IMR-90 (cell line): Measurements from ENCODE around the gene HCRTR1. TPM values are rescaled to one million over a fixed set of nuclear protein-coding genes. Genes with fewer than 3 reads are reported as not detected.

Experiments used
- ATAC-seq: fragments of 200-7000 bp; cut with Tn5 transposase; 2 replicates; pipeline ENCODE4 v1.9.1; 2020; ENCODE audit warnings: low read depth, mild to moderate bottlenecking, moderate library complexity
- BruUV-seq: library from RNA; stranded (reverse); fragments of 400-500 nt; replicated peaks from 2 replicates; lab custom pipeline; 2021; lab: Mats Ljungman, UMichigan
- CTCF ChIA-PET: fragments of 300-600 bp; formaldehyde crosslinking; extraction: SDS; loops from one replicate; lab custom pipeline; 2021; ENCODE audit warnings: antibody characterized with exemption; lab: Yijun Ruan, JAX
- POLR2A ChIA-PET: fragments of 300-600 bp; sonication (Branson Sonifier 250); formaldehyde crosslinking; loops from one replicate; lab custom pipeline; 2022; ENCODE audit warnings: antibody characterized with exemption; ENCODE audit not compliant: unreplicated experiment; lab: Charles Lee
- DNase-seq: peaks from one replicate; pipeline ENCODE4 v3.0.0; 2013
- H2AFZ ChIP-seq: replicated peaks from 2 replicates; pipeline ENCODE3; 2013; ENCODE audit warnings: low read length, mild to moderate bottlenecking; ENCODE audit not compliant: poor library complexity
- H2AK5ac ChIP-seq: 2 replicates; pipeline ENCODE4 v1.6.1; 2013; ENCODE audit warnings: low read depth, low read length, inconsistent platforms
- H2AK9ac ChIP-seq: replicated peaks from 2 replicates; pipeline ENCODE3; 2013; ENCODE audit warnings: mild to moderate bottlenecking, low read depth, low read length, moderate library complexity; ENCODE audit not compliant: poor library complexity
- H2BK120ac ChIP-seq: 2 replicates; pipeline ENCODE4 v1.6.1; 2013; ENCODE audit warnings: low read depth, low read length, inconsistent platforms
- H2BK15ac ChIP-seq: 3 replicates; pipeline ENCODE4 v1.6.1; 2013; ENCODE audit warnings: low read depth, low read length, inconsistent platforms
- H2BK20ac ChIP-seq: 2 replicates; pipeline ENCODE4 v1.6.1; 2013; ENCODE audit warnings: low read depth, mild to moderate bottlenecking, inconsistent platforms, low read length, moderate library complexity
- H2BK5ac ChIP-seq: 2 replicates; pipeline ENCODE4 v1.6.1; 2013; ENCODE audit warnings: mild to moderate bottlenecking, low read depth, low read length, inconsistent platforms; ENCODE audit not compliant: poor library complexity, severe bottlenecking
- H3K14ac ChIP-seq: replicated peaks from 2 replicates; pipeline ENCODE4 v1.6.1; 2013; ENCODE audit warnings: low read depth, low read length, inconsistent platforms
- H3K18ac ChIP-seq: 2 replicates; pipeline ENCODE4 v1.6.1; 2013; ENCODE audit warnings: low read depth, low read length, control low read depth
- H3K23ac ChIP-seq: 2 replicates; pipeline ENCODE4 v1.6.1; 2013; ENCODE audit warnings: low read depth, low read length, inconsistent platforms
- H3K27ac ChIP-seq: 2 replicates; pipeline ENCODE4 v1.5.1; 2013; ENCODE audit warnings: mild to moderate bottlenecking, control low read depth, low read length; ENCODE audit not compliant: insufficient read depth
- H3K27me3 ChIP-seq: 2 replicates; pipeline ENCODE4 v1.6.1; 2013; ENCODE audit warnings: low read length; ENCODE audit not compliant: control insufficient read depth, insufficient read depth
- H3K36me3 ChIP-seq: 2 replicates; pipeline ENCODE4 v1.6.1; 2013; ENCODE audit warnings: low read length, mixed read lengths; ENCODE audit not compliant: control insufficient read depth, insufficient read depth
- H3K4ac ChIP-seq: 2 replicates; pipeline ENCODE4 v1.6.1; 2013; ENCODE audit warnings: low read depth, low read length, inconsistent platforms
- H3K4me1 ChIP-seq: 2 replicates; pipeline ENCODE4 v1.6.1; 2013; ENCODE audit warnings: low read length, mixed read lengths; ENCODE audit not compliant: control insufficient read depth, insufficient read depth
- H3K4me2 ChIP-seq: 2 replicates; pipeline ENCODE4 v1.6.1; 2013; ENCODE audit warnings: low read depth, mild to moderate bottlenecking, control low read depth, low read length, moderate library complexity
- H3K4me3 ChIP-seq: 2 replicates; pipeline ENCODE4 v1.5.1; 2013; ENCODE audit warnings: low read depth, mild to moderate bottlenecking, control low read depth, low read length, moderate library complexity; ENCODE audit not compliant: insufficient read depth
- H3K56ac ChIP-seq: 2 replicates; pipeline ENCODE4 v1.6.1; 2013; ENCODE audit warnings: low read length, inconsistent platforms; ENCODE audit not compliant: insufficient read depth; ENCODE audit errors: extremely low read depth
- H3K79me1 ChIP-seq, 2 experiments: 2 replicates each; pipeline ENCODE4 v1.6.1; 2013; ENCODE audit warnings: low read length in 2 of 2, inconsistent platforms in 1 of 2, low read depth in 1 of 2
- H3K9ac ChIP-seq: 2 replicates; pipeline ENCODE4 v1.6.1; 2013; ENCODE audit warnings: low read depth, low read length, control low read depth
- H3K9me1 ChIP-seq: 2 replicates; pipeline ENCODE4 v1.6.1; 2013; ENCODE audit warnings: low read length, inconsistent platforms; ENCODE audit not compliant: insufficient read depth
- H3K9me3 ChIP-seq: 2 replicates; pipeline ENCODE4 v1.6.1; 2013; ENCODE audit warnings: low read length; ENCODE audit not compliant: control insufficient read depth, insufficient read depth
- H4K20me1 ChIP-seq: 2 replicates; pipeline ENCODE4 v1.6.1; 2013; ENCODE audit warnings: low read length, inconsistent platforms; ENCODE audit not compliant: insufficient read depth
- H4K5ac ChIP-seq: 2 replicates; pipeline ENCODE4 v1.6.1; 2013; ENCODE audit warnings: mild to moderate bottlenecking, low read depth, low read length, control low read depth
- H4K8ac ChIP-seq, 2 experiments: 2 replicates each; pipeline ENCODE4 v1.6.1; 2013; ENCODE audit warnings: low read depth in 2 of 2, low read length in 2 of 2, control low read depth in 1 of 2, inconsistent platforms in 1 of 2
- H4K91ac ChIP-seq: 2 replicates; pipeline ENCODE4 v1.6.1; 2013; ENCODE audit warnings: low read depth, low read length, inconsistent platforms; ENCODE audit not compliant: insufficient read depth
- BHLHE40 ChIP-seq: fragments of 150-350 bp; IDR thresholded peaks from 2 replicates; pipeline ENCODE4 v1.6.1; 2016; ENCODE audit warnings: mild to moderate bottlenecking, low read depth, low read length
- CEBPB ChIP-seq: IDR thresholded peaks from 2 replicates; pipeline ENCODE4 v1.6.1; 2012; ENCODE audit warnings: low read depth, low read length, improper control_type of control experiment
- CHD1 ChIP-seq: IDR thresholded peaks from 2 replicates; pipeline ENCODE4 v1.6.1; 2012; ENCODE audit warnings: low read depth, low read length, improper control_type of control experiment
- ELK1 ChIP-seq: fragments of 150-350 bp; IDR thresholded peaks from 2 replicates; pipeline ENCODE4 v1.6.1; 2016; ENCODE audit warnings: low read depth, mild to moderate bottlenecking, low read length, moderate library complexity, borderline replicate concordance
- FOS ChIP-seq: fragments of 150-350 bp; IDR thresholded peaks from 2 replicates; pipeline ENCODE4 v1.6.1; 2016; ENCODE audit warnings: low read depth, low read length
- MAFK ChIP-seq: IDR thresholded peaks from 2 replicates; pipeline ENCODE4 v1.6.1; 2012; ENCODE audit warnings: low read depth, low read length, improper control_type of control experiment
- MAZ ChIP-seq: IDR thresholded peaks from 2 replicates; pipeline ENCODE4 v1.6.1; 2012; ENCODE audit warnings: low read depth, mild to moderate bottlenecking, low read length, improper control_type of control experiment, moderate library complexity, borderline replicate concordance
- MXI1 ChIP-seq: IDR thresholded peaks from 2 replicates; pipeline ENCODE4 v1.6.1; 2012; ENCODE audit warnings: low read depth, mild to moderate bottlenecking, low read length, moderate library complexity, borderline replicate concordance
- NFE2L2 ChIP-seq: fragments of 150-350 bp; IDR thresholded peaks from 2 replicates; pipeline ENCODE4 v1.6.1; 2016; ENCODE audit warnings: low read depth, mild to moderate bottlenecking, low read length
- POLR2A ChIP-seq: IDR thresholded peaks from 2 replicates; pipeline ENCODE4 v1.6.1; 2012; ENCODE audit warnings: mild to moderate bottlenecking, low read depth, low read length
- RAD21 ChIP-seq: IDR thresholded peaks from 2 replicates; pipeline ENCODE4 v1.6.1; 2012; ENCODE audit warnings: low read length, improper control_type of control experiment
- RCOR1 ChIP-seq: IDR thresholded peaks from 2 replicates; pipeline ENCODE4 v1.6.1; 2012; ENCODE audit warnings: mild to moderate bottlenecking, low read length, improper control_type of control experiment; ENCODE audit not compliant: insufficient replicate concordance
- RFX5 ChIP-seq: IDR thresholded peaks from 2 replicates; pipeline ENCODE4 v1.8.0; 2012; ENCODE audit warnings: low read depth, mild to moderate bottlenecking, low read length, moderate library complexity
- SMC3 ChIP-seq: fragments of 150-350 bp; IDR thresholded peaks from 2 replicates; pipeline ENCODE4 v1.6.1; 2016; ENCODE audit warnings: low read depth, mild to moderate bottlenecking, antibody characterized with exemption, low read length, moderate library complexity
- WGBS, 2 experiments: methylation state at CpG; one replicate each; pipeline versions ENCODE4 v1.1.5 to v1.1.7; 2013; ENCODE audit warnings: missing lambda C conversion rate in 2 of 2; ENCODE audit not compliant: insufficient read length in 1 of 2; ENCODE audit errors: extremely low coverage in 2 of 2; 5-methylcytosine and 5-hydroxymethylcytosine counted together
- dilution Hi-C: fragments of 300-500 bp; cut with HindIII; formaldehyde crosslinking; loops from one replicate; pipeline ENCODE4 v1.14.3; 2018; ENCODE audit warnings: low sequenced_read_pairs; ENCODE audit not compliant: unreplicated experiment
- in situ Hi-C: fragments of 300-500 bp; cut with MboI; formaldehyde crosslinking; loops from 3 replicates; pipeline ENCODE4 v1.14.3; 2019; ENCODE audit warnings: low sequenced_read_pairs, inconsistent platforms, mixed read lengths
- intact Hi-C: fragments of 100-400 bp; cut with micrococcal nuclease; formaldehyde crosslinking; loops from 2 replicates; pipeline ENCODE4 v1.10.0; 2022
- polyA plus RNA-seq, 3 experiments: library from polyadenylated mRNA; depleted of rRNA; stranded (reverse); fragments of >200 nt; gene quantifications; 2 replicates each; pipeline ENCODE4 v1.2.3, GENCODE V29; 2012; ENCODE audit warnings: low replicate concordance in 1 of 3
- total RNA-seq: library from RNA; depleted of rRNA; stranded (reverse); fragments of >200 nt; gene quantifications from 2 replicates; pipeline ENCODE4 v1.2.3, GENCODE V29; 2012
- TF ChIP-seq, protein P1 (sequence below): fragments of 150-350 bp; IDR thresholded peaks from 2 replicates; pipeline ENCODE4 v1.6.1; 2017; ENCODE audit warnings: mild to moderate bottlenecking, antibody characterized with exemption, low read length, low read depth
- TF ChIP-seq, protein P2 (sequence below): conservative IDR thresholded peaks from 2 replicates; pipeline ENCODE4 v1.5.1; 2012; ENCODE audit warnings: mild to moderate bottlenecking, low read depth, low read length, improper control_type of control experiment

The HCRTR1 gene
- total and polyA plus RNA-seq, 2 of the 4 experiments (the other 2 are of a cell fraction): not detected

GRCh38 chr1:31653717-31654473, 36.4 kb downstream of the HCRTR1 start:
- H3K36me3 ChIP-seq: peaks cover 62% of the 10 kb centered on the region
- CTCF ChIA-PET: no interaction called here

More at GRCh38 chr1:31653717-31654473, 36.4 kb downstream of the HCRTR1 start:
- H4K20me1 ChIP-seq: no peaks in the 10 kb centered on the region
- TF ChIP-seq RAD21 (no peak), RFX5 (no peak), FOS (no peak), MXI1 (no peak), CEBPB (no peak), RCOR1 (no peak), MAFK (no peak), POLR2A (no peak), MAZ (no peak), BHLHE40 (no peak), SMC3 (no peak), NFE2L2 (no peak), CHD1 (no peak), ELK1 (no peak)
- TF ChIP-seq, protein P1, sequence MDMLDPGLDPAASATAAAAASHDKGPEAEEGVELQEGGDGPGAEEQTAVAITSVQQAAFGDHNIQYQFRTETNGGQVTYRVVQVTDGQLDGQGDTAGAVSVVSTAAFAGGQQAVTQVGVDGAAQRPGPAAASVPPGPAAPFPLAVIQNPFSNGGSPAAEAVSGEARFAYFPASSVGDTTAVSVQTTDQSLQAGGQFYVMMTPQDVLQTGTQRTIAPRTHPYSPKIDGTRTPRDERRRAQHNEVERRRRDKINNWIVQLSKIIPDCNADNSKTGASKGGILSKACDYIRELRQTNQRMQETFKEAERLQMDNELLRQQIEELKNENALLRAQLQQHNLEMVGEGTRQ: no peak
- TF ChIP-seq, protein P2, sequence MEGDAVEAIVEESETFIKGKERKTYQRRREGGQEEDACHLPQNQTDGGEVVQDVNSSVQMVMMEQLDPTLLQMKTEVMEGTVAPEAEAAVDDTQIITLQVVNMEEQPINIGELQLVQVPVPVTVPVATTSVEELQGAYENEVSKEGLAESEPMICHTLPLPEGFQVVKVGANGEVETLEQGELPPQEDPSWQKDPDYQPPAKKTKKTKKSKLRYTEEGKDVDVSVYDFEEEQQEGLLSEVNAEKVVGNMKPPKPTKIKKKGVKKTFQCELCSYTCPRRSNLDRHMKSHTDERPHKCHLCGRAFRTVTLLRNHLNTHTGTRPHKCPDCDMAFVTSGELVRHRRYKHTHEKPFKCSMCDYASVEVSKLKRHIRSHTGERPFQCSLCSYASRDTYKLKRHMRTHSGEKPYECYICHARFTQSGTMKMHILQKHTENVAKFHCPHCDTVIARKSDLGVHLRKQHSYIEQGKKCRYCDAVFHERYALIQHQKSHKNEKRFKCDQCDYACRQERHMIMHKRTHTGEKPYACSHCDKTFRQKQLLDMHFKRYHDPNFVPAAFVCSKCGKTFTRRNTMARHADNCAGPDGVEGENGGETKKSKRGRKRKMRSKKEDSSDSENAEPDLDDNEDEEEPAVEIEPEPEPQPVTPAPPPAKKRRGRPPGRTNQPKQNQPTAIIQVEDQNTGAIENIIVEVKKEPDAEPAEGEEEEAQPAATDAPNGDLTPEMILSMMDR: no peak
- H4K91ac ChIP-seq: no peak overlapping the region
- no peaks in the 10 kb centered on the region for H3K4me1 ChIP-seq
- no peak overlapping the region for H2AK5ac ChIP-seq
- H2BK5ac ChIP-seq: no peak overlapping the region
- no peak overlapping the region for H3K4ac ChIP-seq
- no peak overlapping the region for H2BK120ac ChIP-seq
- dilution Hi-C loops (no loop called here), intact Hi-C loops (no loop called here), in situ Hi-C loops (no loop called here)
- 90% methylated on average over 4 of the region's 12 CpGs; no CpG with 5 or more reads in 1 of the 2 experiments for WGBS, 2 experiments
- H3K23ac ChIP-seq: no peak overlapping the region
- H2BK15ac ChIP-seq: no peak overlapping the region
- H3K27ac ChIP-seq: no peak overlapping the region
- no peak overlapping the region for H3K4me3 ChIP-seq
- H3K18ac ChIP-seq: no peak overlapping the region
- H2AK9ac ChIP-seq: no peak overlapping the region
- POLR2A ChIA-PET: no interaction called here
- H3K79me1 ChIP-seq: no peaks in the 10 kb centered on the region
- no peak overlapping the region for H2BK20ac ChIP-seq
- H3K9me3 ChIP-seq: no peaks in the 10 kb centered on the region
- H3K14ac ChIP-seq: no peak overlapping the region
- no peak overlapping the region for H2AFZ ChIP-seq
- no peak overlapping the region for H4K5ac ChIP-seq
- no peak overlapping the region for H3K56ac ChIP-seq
- no peak for ATAC-seq
- no peak overlapping the region for H3K4me2 ChIP-seq
- no peak overlapping the region for H4K8ac ChIP-seq
- no peaks in the 10 kb centered on the region for H3K9me1 ChIP-seq
- no peaks in the 10 kb centered on the region for H3K27me3 ChIP-seq
- BruUV-seq: no TSS peak
- DNase-seq: no peak
- no peak overlapping the region for H3K9ac ChIP-seq
